WTC11 (cell line): Measurements from ENCODE around the gene GARS1.

Experiments
- CTCF ChIP-seq: fragments of 200-600 bp; IDR thresholded peaks from 2 replicates; pipeline ENCODE4 v1.8.0; 2022; ENCODE audit warnings: antibody characterized with exemption
- FOXJ3 ChIP-seq: sonication (generic); formaldehyde crosslinking; IDR thresholded peaks from 2 replicates; pipeline ENCODE4 v1.9.0; 2021; ENCODE audit warnings: missing genetic modification reagents, mild to moderate bottlenecking, borderline replicate concordance
- KAT7 ChIP-seq: sonication (generic); formaldehyde crosslinking; IDR thresholded peaks from 2 replicates; pipeline ENCODE4 v1.8.1; 2023; ENCODE audit warnings: missing genetic modification reagents, mild to moderate bottlenecking, borderline replicate concordance
- SMAD4 ChIP-seq: sonication (generic); formaldehyde crosslinking; IDR thresholded peaks from 2 replicates; pipeline ENCODE4 v1.8.0; 2022; ENCODE audit warnings: mild to moderate bottlenecking, missing genetic modification reagents
- SP1 ChIP-seq: sonication (generic); formaldehyde crosslinking; conservative IDR thresholded peaks from 2 replicates; pipeline ENCODE4 v1.8.1; 2022; ENCODE audit warnings: missing genetic modification reagents
- TP53 ChIP-seq: sonication (generic); formaldehyde crosslinking; IDR thresholded peaks from 2 replicates; pipeline ENCODE4 v1.8.1; 2023; ENCODE audit warnings: mild to moderate bottlenecking, missing genetic modification reagents
- ZNF121 ChIP-seq: sonication (generic); formaldehyde crosslinking; IDR thresholded peaks from 2 replicates; pipeline ENCODE4 v1.8.0; 2023; ENCODE audit warnings: missing genetic modification reagents
- TF ChIP-seq, protein P1 (sequence below): sonication (generic); formaldehyde crosslinking; IDR thresholded peaks from 2 replicates; pipeline ENCODE4 v1.8.1; 2023; ENCODE audit warnings: mild to moderate bottlenecking, missing genetic modification reagents, moderate library complexity

DNA sequence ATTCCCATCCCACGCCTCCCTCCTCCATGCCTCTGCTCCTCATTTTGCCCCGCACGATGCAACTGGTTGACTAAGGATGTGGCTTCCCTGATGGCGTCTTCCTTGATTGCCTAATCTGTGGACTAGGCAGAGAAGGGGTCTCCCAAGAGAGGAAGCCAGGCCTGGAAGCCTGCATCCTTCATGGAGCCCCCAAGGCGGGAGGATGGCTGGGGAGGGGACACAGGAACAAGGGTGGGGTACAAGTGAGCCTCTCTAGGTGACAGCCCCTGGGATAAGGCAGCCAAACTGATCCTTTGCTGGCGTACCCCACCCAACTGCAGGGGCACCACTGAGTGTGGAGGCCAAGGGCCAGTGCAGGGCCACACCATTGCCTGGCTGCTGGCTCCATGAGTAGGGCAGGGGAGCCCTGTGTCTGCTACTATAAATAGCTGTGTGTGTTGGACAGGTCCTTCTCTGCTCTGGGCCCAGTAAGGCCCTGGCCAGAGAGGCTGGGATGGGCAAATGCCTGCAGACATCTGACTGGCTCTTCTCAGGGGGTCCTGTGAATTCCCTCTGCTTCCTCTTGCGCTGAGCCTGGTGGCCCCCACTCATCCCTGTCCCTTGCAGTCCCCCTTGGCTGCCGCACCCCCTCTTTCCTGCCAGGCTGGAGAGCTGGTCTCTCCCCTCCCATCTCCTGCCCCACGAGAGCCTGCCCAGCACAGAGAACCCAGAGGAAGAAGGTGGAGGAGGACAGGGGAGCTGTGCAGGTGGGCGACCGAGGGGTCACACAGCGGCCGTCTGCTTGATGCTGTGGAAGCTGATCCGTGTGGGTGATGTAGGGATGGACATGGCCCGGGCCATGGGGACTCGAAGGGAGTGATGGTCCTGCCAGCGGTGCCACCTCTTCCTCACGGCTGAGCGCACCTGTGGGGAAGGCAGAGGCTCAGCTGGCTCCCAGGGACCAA is 58.3 kb downstream of the GARS1 start:
- no peak for TF ChIP-seq KAT7
- TF ChIP-seq, protein P1, sequence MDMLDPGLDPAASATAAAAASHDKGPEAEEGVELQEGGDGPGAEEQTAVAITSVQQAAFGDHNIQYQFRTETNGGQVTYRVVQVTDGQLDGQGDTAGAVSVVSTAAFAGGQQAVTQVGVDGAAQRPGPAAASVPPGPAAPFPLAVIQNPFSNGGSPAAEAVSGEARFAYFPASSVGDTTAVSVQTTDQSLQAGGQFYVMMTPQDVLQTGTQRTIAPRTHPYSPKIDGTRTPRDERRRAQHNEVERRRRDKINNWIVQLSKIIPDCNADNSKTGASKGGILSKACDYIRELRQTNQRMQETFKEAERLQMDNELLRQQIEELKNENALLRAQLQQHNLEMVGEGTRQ (CRISPR knock-in tag), result no peak
- no peak for TF ChIP-seq CTCF
- TF ChIP-seq SP1, result no peak
- no peak for TF ChIP-seq FOXJ3 (CRISPR knock-in tag)
- TF ChIP-seq TP53 (CRISPR knock-in tag), result no peak
- no peak for TF ChIP-seq SMAD4
- TF ChIP-seq ZNF121 (CRISPR knock-in tag), result no peak
